Measurements from ENCODE around the gene KREMEN1.
"Not testable (repeated sequence)": the region's sequence is repeated elsewhere in the genome, so short reads cannot be mapped to it uniquely, and the experiment has no call there.

Gene KREMEN1

GRCh38 chr22:29079218-29079901 lies 6.5 kb downstream of the KREMEN1 start:
- no peak for DNase-seq (ENCODE audit: low read depth in 2 of 2)

GRCh38 chr22:29080106-29080975 lies 7.5 kb downstream of the KREMEN1 start:
- no peak for DNase-seq (ENCODE audit: low read depth in 2 of 2)

- DNase-seq (ENCODE audit: low read depth in 2 of 2) = no peak
Measured at GRCh38 chr22:29081517-29082236, 8.8 kb downstream of the KREMEN1 start.

GRCh38 chr22:29082826-29083545 lies 10.2 kb downstream of the KREMEN1 start:
- DNase-seq (ENCODE audit: low read depth in 2 of 2) = no peak

- not testable (repeated sequence) for DNase-seq (ENCODE audit: low read depth in 2 of 2)
Measured at GRCh38 chr22:29083576-29083932, 10.7 kb downstream of the KREMEN1 start.

GRCh38 chr22:29083933-29084591 lies 11.2 kb downstream of the KREMEN1 start:
- DNase-seq (ENCODE audit: low read depth in 2 of 2) = no peak

GRCh38 chr22:29087012-29087411 lies 14.2 kb downstream of the KREMEN1 start:
- no peak for DNase-seq (ENCODE audit: low read depth in 2 of 2)

- DNase-seq (ENCODE audit: low read depth in 2 of 2) = no peak
Measured at GRCh38 chr22:29088809-29089208, 16.0 kb downstream of the KREMEN1 start.

- DNase-seq (ENCODE audit: low read depth in 2 of 2) = no peak
Measured at GRCh38 chr22:29089507-29089906, 16.7 kb downstream of the KREMEN1 start.

- no peak for DNase-seq (ENCODE audit: low read depth in 2 of 2)
Measured at GRCh38 chr22:29090039-29090438, 17.2 kb downstream of the KREMEN1 start.

- DNase-seq (ENCODE audit: low read depth in 2 of 2) = no peak
Measured at GRCh38 chr22:29092243-29092642, 19.4 kb downstream of the KREMEN1 start.

GRCh38 chr22:29093030-29093429 lies 20.2 kb downstream of the KREMEN1 start:
- DNase-seq (ENCODE audit: low read depth in 2 of 2) = no peak

- DNase-seq (ENCODE audit: low read depth in 2 of 2) = peak; percentile 82 to 84
Measured at GRCh38 chr22:29093501-29094300, 20.9 kb downstream of the KREMEN1 start.

- DNase-seq (ENCODE audit: low read depth in 2 of 2) = no peak
Measured at GRCh38 chr22:29095459-29095858, 22.6 kb downstream of the KREMEN1 start.

GRCh38 chr22:29096736-29097669 lies 24.2 kb downstream of the KREMEN1 start:
- no peak for DNase-seq (ENCODE audit: low read depth in 2 of 2)

GRCh38 chr22:29098296-29098695 lies 25.5 kb downstream of the KREMEN1 start:
- no peak for DNase-seq (ENCODE audit: low read depth in 2 of 2)

GRCh38 chr22:29102300-29102699 lies 29.5 kb downstream of the KREMEN1 start:
- no peak for DNase-seq (ENCODE audit: low read depth in 2 of 2)

GRCh38 chr22:29103121-29103520 lies 30.3 kb downstream of the KREMEN1 start:
- DNase-seq (ENCODE audit: low read depth in 2 of 2) = no peak

- DNase-seq (ENCODE audit: low read depth in 2 of 2) = no peak
Measured at GRCh38 chr22:29105468-29105867, 32.6 kb downstream of the KREMEN1 start.
